ENCODE data around the gene PPP2R5C. TPM values are rescaled to one million over a fixed set of nuclear protein-coding genes. Genes with fewer than 3 reads are reported as not detected.
"Not testable (repeated sequence)": the region's sequence is repeated elsewhere in the genome, so short reads cannot be mapped to it uniquely, and the experiment has no call there.

Gene PPP2R5C
- total RNA-seq, 1 donor from 2014 or later: 227 TPM

- POLR2A ChIA-PET: no interaction called here
- peaks cover 27% of the 10 kb centered on the region for H3K27me3 Mint-ChIP-seq
- H3K4me1 Mint-ChIP-seq: no peaks in the 10 kb centered on the region
- no peak for TF ChIP-seq CTCF (IDR thresholded peaks at IDR 0.05)
- ATAC-seq (ENCODE audit: low read depth) (no peak), DNase-seq (no peak)
- intact Hi-C loops (cut with micrococcal nuclease): no loop called here
- peaks cover 21% of the 10 kb centered on the region for H3K9me3 Mint-ChIP-seq
- H3K4me3 Mint-ChIP-seq: no peak overlapping the region
- H3K27ac Mint-ChIP-seq: no peak overlapping the region
- CTCF ChIA-PET: no interaction called here
- peaks cover 9% of the 10 kb centered on the region for H3K36me3 Mint-ChIP-seq (ENCODE audit: low read depth)
Observed at GRCh38 chr14:101743701-101744100, 17.8 kb upstream of the PPP2R5C start.

GRCh38 chr14:101744382-101744781 is 17.1 kb upstream of the PPP2R5C start:
- peaks cover 21% of the 10 kb centered on the region for H3K9me3 Mint-ChIP-seq
- ATAC-seq (ENCODE audit: low read depth); H3K4me3 Mint-ChIP-seq; CTCF ChIA-PET; DNase-seq; H3K36me3 Mint-ChIP-seq (ENCODE audit: low read depth); H3K27ac Mint-ChIP-seq; POLR2A ChIA-PET; H3K4me1 Mint-ChIP-seq; intact Hi-C loops (cut with micrococcal nuclease): not testable (repeated sequence)
- H3K27me3 Mint-ChIP-seq: peaks cover 29% of the 10 kb centered on the region

- H3K4me3 Mint-ChIP-seq; H3K27ac Mint-ChIP-seq; DNase-seq; H3K4me1 Mint-ChIP-seq; ATAC-seq (ENCODE audit: low read depth); H3K36me3 Mint-ChIP-seq (ENCODE audit: low read depth); CTCF ChIA-PET; intact Hi-C loops (cut with micrococcal nuclease): not testable (repeated sequence)
- POLR2A ChIA-PET: interaction anchor here (0.5 kb wide), 1 partner anchor 567 kb away, joined by 7 read pairs; no protein-coding TSS in a partner anchor
- Mint-ChIP-seq H3K9me3 (peaks cover 11% of the 10 kb centered on the region), H3K27me3 (peaks cover 46% of the 10 kb centered on the region)
Observed at GRCh38 chr14:101749756-101750155, 11.8 kb upstream of the PPP2R5C start.

- H3K4me1 Mint-ChIP-seq: peaks cover 2% of the 10 kb centered on the region
- H3K27me3 Mint-ChIP-seq: peaks cover 35% of the 10 kb centered on the region
- DNase-seq (no peak), ATAC-seq (ENCODE audit: low read depth) (no peak)
- ChIA-PET POLR2A (no interaction called here), CTCF (no interaction called here)
- no peaks in the 10 kb centered on the region for H3K36me3 Mint-ChIP-seq (ENCODE audit: low read depth)
- H3K4me3 Mint-ChIP-seq: no peak overlapping the region
- no peak for TF ChIP-seq CTCF (IDR thresholded peaks at IDR 0.05)
- no peak overlapping the region for H3K27ac Mint-ChIP-seq
- intact Hi-C loops (cut with micrococcal nuclease): no loop called here
- peaks cover 11% of the 10 kb centered on the region for H3K9me3 Mint-ChIP-seq
Observed at GRCh38 chr14:101754893-101755292, 6.6 kb upstream of the PPP2R5C start.

GRCh38 chr14:101755591-101756324 is 5.8 kb upstream of the PPP2R5C start:
- Mint-ChIP-seq H3K27me3 (peaks cover 27% of the 10 kb centered on the region), H3K4me3 (no peak overlapping the region), H3K27ac (no peak overlapping the region), H3K4me1 (peaks cover 5% of the 10 kb centered on the region), H3K36me3 (ENCODE audit: low read depth) (no peaks in the 10 kb centered on the region), H3K9me3 (peaks cover 11% of the 10 kb centered on the region)
- TF ChIP-seq CTCF (IDR thresholded peaks at IDR 0.05): no peak
- no peak for DNase-seq
- CTCF ChIA-PET: no interaction called here
- ATAC-seq (ENCODE audit: low read depth): no peak
- POLR2A ChIA-PET: no interaction called here
- intact Hi-C loops (cut with micrococcal nuclease): no loop called here

- Mint-ChIP-seq H3K27ac (no peak overlapping the region), H3K27me3 (peaks cover 22% of the 10 kb centered on the region), H3K4me3 (no peak overlapping the region), H3K9me3 (peaks cover 11% of the 10 kb centered on the region), H3K4me1 (peaks cover 5% of the 10 kb centered on the region), H3K36me3 (ENCODE audit: low read depth) (no peaks in the 10 kb centered on the region)
- ChIA-PET POLR2A (no interaction called here), CTCF (no interaction called here)
- DNase-seq: no peak
- intact Hi-C loops (cut with micrococcal nuclease): no loop called here
- TF ChIP-seq CTCF (IDR thresholded peaks at IDR 0.05): no peak
- ATAC-seq (ENCODE audit: low read depth): no peak
Observed at GRCh38 chr14:101757064-101757838, 4.3 kb upstream of the PPP2R5C start.

Measured in activated B cell treated with CpG ODN at 0.5 μM for 24 hours (primary cell).